ENCODE data around the gene CCDC154. TPM values are rescaled to one million over a fixed set of nuclear protein-coding genes. Genes with fewer than 3 reads are reported as not detected.

Gene CCDC154
- total RNA-seq, 1 donor from 2014 or later = under 0.01 TPM

DNA sequence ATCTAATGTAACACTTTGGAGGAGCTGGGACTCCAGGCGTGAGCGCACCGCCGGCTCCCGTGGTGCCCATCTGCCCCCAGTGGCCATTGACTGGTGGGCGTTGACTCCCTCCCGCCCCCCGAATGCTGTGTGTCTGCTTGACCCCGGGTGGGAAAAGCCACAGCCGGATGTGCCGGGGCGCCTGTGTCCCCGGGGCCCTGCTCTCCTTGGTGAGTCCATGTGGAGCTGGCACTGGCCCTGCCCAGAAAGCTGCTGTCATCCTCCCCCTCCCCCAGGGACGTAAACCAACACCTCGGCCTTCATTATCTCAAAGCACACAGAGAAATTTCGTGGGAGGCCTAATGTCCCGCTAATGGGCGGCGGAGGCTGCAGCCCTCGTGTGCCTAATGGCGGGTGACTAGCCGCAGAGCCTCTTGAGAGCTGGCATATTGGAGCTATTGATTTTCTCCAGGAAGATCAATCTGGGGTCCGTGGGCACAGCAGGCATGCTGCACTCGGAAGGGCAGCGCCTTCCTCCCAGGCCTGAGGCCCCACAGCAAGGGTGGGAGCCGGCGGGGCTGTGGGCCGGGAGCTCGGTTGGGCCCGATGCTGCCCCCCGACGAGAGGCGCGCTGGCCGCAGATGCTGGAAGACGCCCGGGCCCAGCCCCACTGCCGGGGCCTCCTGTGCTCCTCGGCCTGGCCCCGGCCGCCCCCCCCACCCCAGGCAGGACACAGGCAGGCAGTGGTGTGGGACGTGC is 17.5 kb downstream of the CCDC154 start:
- no peak for DNase-seq (ENCODE audit: low read depth)
- Histone ChIP-seq H3K4me3 (ENCODE audit: low read depth, low read length) (no peak overlapping the region), H3K27me3 (ENCODE audit: control insufficient read depth, insufficient read depth, low read length) (no peaks in the 10 kb centered on the region), H3K36me3 (ENCODE audit: control insufficient read depth, insufficient read depth, low read length) (no peaks in the 10 kb centered on the region)
- no peak for TF ChIP-seq CTCF (IDR thresholded peaks at IDR 0.05; ENCODE audit: insufficient read depth, low read length, severe bottlenecking)
- FAIRE-seq = no peak

DNA sequence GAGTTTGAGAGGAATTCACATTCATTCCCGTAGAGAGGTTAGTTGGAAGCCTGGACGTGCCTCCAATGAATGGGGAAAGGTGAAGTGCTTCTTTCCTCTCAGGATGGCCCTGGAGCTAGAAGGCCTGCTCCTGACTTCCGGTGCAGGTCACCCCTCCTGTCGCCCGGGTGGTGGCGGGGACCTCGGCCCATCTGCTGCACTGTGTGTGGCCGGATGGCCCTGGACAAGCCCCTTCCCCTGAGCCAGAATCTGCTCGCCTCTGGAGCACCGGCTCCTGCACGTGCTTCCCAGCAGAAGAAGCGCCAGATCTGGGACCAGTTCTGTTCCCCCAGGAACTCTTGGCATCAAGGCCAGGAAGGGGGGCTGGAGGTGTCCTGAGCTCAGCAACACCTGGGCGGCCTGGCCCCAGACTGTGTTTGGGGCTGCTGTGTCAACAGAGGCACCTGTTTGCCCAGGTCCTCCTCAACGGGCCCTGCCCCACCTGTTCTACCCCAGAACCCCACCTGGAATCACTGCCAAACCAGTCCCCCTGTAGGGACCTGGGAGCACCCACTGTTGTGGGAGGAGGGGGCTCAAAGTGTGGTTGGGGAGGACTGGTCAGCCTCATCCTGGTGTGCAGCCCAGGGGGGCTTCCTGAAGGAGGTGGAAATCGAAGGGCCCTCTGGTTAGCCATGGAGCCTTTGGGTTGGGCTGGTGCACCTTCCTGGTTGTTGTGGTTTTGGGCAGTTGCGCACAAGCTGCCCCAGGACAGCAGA is 18.6 kb downstream of the CCDC154 start:
- DNase-seq (ENCODE audit: low read depth) = no peak
- Histone ChIP-seq H3K27me3 (ENCODE audit: control insufficient read depth, insufficient read depth, low read length) (no peaks in the 10 kb centered on the region), H3K36me3 (ENCODE audit: control insufficient read depth, insufficient read depth, low read length) (no peaks in the 10 kb centered on the region), H3K4me3 (ENCODE audit: low read depth, low read length) (no peak overlapping the region)
- FAIRE-seq = no peak
- no peak for TF ChIP-seq CTCF (IDR thresholded peaks at IDR 0.05; ENCODE audit: insufficient read depth, low read length, severe bottlenecking)

DNA sequence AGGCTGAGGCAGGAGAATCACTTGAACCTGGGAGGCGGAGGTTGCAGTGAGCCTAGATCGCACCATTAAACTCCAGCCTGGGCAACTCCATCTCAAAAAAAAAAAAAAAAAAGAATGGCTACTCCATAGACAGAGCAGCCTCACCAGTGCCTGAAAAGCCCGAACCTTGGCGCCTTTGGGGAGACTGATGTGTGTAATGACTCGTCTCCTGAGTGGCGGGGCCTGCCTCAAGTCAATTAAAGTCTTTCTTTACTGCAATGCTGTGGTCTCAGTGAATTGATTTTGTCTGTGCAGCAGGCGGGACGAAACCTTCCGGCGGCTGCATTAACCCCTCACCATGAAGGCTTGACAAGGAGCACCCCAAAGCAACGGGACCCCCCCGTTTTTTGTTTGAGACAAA is 20.3 kb downstream of the CCDC154 start:
- Histone ChIP-seq H3K27me3 (ENCODE audit: control insufficient read depth, insufficient read depth, low read length) (no peaks in the 10 kb centered on the region), H3K4me3 (ENCODE audit: low read depth, low read length) (no peak overlapping the region), H3K36me3 (ENCODE audit: control insufficient read depth, insufficient read depth, low read length) (no peaks in the 10 kb centered on the region)
- DNase-seq (ENCODE audit: low read depth) = no peak
- TF ChIP-seq CTCF (IDR thresholded peaks at IDR 0.05; ENCODE audit: insufficient read depth, low read length, severe bottlenecking) = no peak
- FAIRE-seq = no peak

DNA sequence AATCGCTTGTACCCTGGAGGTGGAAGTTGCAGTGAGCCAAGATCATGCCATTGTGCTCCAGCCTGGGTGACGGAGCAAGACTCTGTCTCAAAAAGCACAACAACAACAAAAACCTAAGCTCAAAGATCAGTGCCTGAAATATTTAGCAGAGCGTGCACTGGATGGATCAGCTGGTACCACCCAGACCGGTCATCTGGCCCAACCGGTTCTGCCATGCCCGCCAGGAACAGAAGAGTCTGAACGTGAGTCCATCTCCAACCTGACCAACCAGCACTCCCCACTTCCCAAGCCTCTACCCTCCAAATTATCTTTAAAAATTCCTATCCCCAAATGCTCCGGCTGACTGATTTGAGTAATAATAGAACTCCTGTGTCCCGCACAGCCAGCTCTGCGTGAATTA is 22.3 kb downstream of the CCDC154 start:
- Histone ChIP-seq H3K27me3 (ENCODE audit: control insufficient read depth, insufficient read depth, low read length) (no peaks in the 10 kb centered on the region), H3K4me3 (ENCODE audit: low read depth, low read length) (no peak overlapping the region), H3K36me3 (ENCODE audit: control insufficient read depth, insufficient read depth, low read length) (no peaks in the 10 kb centered on the region)
- no peak for TF ChIP-seq CTCF (IDR thresholded peaks at IDR 0.05; ENCODE audit: insufficient read depth, low read length, severe bottlenecking)
- FAIRE-seq = no peak
- no peak for DNase-seq (ENCODE audit: low read depth)

- TF ChIP-seq CTCF (IDR thresholded peaks at IDR 0.05; ENCODE audit: insufficient read depth, low read length, severe bottlenecking) = no peak
- FAIRE-seq = no peak
These were observed 24.2 kb downstream of the CCDC154 start for GRCh38 chr16:1420111-1420539.

More at GRCh38 chr16:1420111-1420539, 24.2 kb downstream of the CCDC154 start:
- Histone ChIP-seq H3K4me3 (ENCODE audit: low read depth, low read length) (peak overlapping the region; percentile 98), H3K27me3 (ENCODE audit: control insufficient read depth, insufficient read depth, low read length) (no peaks in the 10 kb centered on the region), H3K36me3 (ENCODE audit: control insufficient read depth, insufficient read depth, low read length) (no peaks in the 10 kb centered on the region)
- DNase-seq (ENCODE audit: low read depth) = no peak

Data from bronchial epithelial cell (primary cell).